GM06990 (cell line): Measurements from ENCODE around the gene FERMT2.

Source experiments
- DNase-seq: peaks from one replicate; pipeline ENCODE4 v3.0.0-alpha.2; 2011; ENCODE audit not compliant: insufficient read length; ENCODE audit errors: extremely low read depth
- H3K27me3 ChIP-seq: replicated peaks from 2 replicates; pipeline ENCODE4 v1.6.0; 2011; ENCODE audit warnings: low read length; ENCODE audit not compliant: control insufficient read depth, insufficient read depth
- H3K36me3 ChIP-seq: 2 replicates; pipeline ENCODE4 v1.5.1; 2011; ENCODE audit warnings: low read length; ENCODE audit not compliant: control insufficient read depth, insufficient read depth
- H3K4me3 ChIP-seq: replicated peaks from 2 replicates; pipeline ENCODE4 v1.5.1; 2011; ENCODE audit warnings: low read depth, mild to moderate bottlenecking, control low read depth, low read length
- CTCF ChIP-seq: IDR thresholded peaks from 2 replicates; pipeline ENCODE4 v1.5.1; 2011; ENCODE audit warnings: low read length, control low read depth, mild to moderate bottlenecking, inconsistent platforms; ENCODE audit not compliant: insufficient read depth, poor library complexity, severe bottlenecking

The FERMT2 gene

GRCh38 chr14:52960627-52961026, 9.8 kb upstream of the FERMT2 start:
- peak; percentile 0 for TF ChIP-seq CTCF
- no peak overlapping the region for H3K4me3 ChIP-seq
- H3K27me3 ChIP-seq = no peaks in the 10 kb centered on the region
- H3K36me3 ChIP-seq = no peaks in the 10 kb centered on the region
- DNase-seq = no peak

- H3K36me3 ChIP-seq = no peaks in the 10 kb centered on the region
- H3K4me3 ChIP-seq = no peak overlapping the region
- no peak for TF ChIP-seq CTCF
- no peaks in the 10 kb centered on the region; the same call in 1 of the 2 replicates for H3K27me3 ChIP-seq
- DNase-seq = peak; percentile 55
Observed at GRCh38 chr14:52954346-52955214, 3.7 kb upstream of the FERMT2 start.

- Histone ChIP-seq H3K4me3 (peak overlapping the region; percentile 86), H3K36me3 (no peaks in the 10 kb centered on the region), H3K27me3 (no peaks in the 10 kb centered on the region; the same call in 1 of the 2 replicates)
- no peak for DNase-seq
- no peak for TF ChIP-seq CTCF
Observed at GRCh38 chr14:52951681-52952554, 1.1 kb upstream of the FERMT2 start.

GRCh38 chr14:52950410-52950897, 396 bp downstream of the FERMT2 start:
- H3K36me3 ChIP-seq = no peaks in the 10 kb centered on the region
- H3K27me3 ChIP-seq = no peaks in the 10 kb centered on the region; the same call in 1 of the 2 replicates
- no peak for TF ChIP-seq CTCF
- peak overlapping the region; percentile 86 for H3K4me3 ChIP-seq
- DNase-seq = peak; percentile 50

- no peak for TF ChIP-seq CTCF
- no peaks in the 10 kb centered on the region for H3K36me3 ChIP-seq
- peak overlapping the region; percentile 86 for H3K4me3 ChIP-seq
- DNase-seq = no peak
- no peaks in the 10 kb centered on the region; the same call in 1 of the 2 replicates for H3K27me3 ChIP-seq
Observed at GRCh38 chr14:52949711-52950409, 990 bp downstream of the FERMT2 start.
